ENCODE measurements around the gene FBXL3.

The FBXL3 gene

DNA sequence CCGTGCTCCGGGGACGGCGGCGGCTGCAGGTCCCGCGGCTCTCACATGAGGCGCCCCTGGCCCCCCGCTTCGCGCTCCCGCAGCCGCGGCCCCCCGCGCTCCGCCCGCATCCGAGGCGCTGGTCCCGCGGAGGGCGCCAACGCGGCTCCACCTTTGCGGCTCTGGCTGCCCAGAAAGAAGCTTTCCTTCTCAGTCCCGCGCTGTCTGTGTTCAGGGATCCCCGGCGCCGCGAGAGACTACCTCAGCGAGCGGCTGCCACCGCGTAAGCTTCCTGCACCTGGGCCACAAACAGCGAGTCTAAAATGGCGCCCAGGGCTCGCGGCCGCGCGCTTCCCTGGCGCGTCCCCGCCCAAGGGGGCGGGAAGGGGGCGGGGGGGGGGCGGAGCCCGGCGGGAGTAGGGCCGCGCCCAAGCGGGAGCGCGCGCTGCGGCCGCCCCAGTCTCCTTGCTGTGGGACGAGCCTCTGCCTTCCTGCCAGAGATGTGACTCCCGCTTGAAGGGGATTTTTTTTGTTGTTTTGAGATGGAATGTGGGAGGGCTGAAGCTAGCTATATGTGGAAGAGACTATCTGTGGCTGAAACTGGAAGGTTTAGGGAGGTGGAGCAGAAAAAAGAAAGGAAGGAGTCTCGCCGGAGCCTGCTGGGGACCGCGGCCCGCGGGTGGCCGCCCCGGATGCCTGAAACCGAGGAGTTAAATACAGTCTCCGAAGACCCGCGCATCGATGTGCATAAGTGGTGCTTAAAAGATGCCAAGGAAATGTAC is at the start of gene FBXL3:
FBXL3 (minus strand) TSS at position 299 of the 761 bp plus-strand sequence. CDS start 5,299 bp downstream, outside the sequence.
- peak; percentile 68 for DNase-seq (ENCODE audit: low read depth, low spot score)

DNA sequence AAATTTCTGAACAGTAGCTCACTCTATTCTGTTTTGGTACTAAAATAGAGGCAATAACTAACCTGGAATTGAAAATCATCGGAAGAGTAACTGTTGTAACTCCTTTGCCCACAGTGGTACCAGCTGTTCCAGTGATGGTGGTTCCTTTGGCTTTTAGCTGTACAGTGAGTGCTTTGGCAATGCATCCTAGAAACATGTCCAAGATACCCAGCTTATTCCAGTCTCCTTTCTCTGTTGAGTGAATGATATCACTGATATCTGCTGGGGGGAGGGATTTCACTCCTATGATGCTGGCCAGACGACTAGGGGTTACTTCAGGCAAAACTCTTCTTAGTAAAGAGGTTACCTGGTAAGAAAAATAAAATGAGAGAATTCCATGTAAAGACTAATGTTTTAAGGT is 40.6 kb upstream of the FBXL3 start:
- DNase-seq (ENCODE audit: low read depth, low spot score) = no peak

DNA sequence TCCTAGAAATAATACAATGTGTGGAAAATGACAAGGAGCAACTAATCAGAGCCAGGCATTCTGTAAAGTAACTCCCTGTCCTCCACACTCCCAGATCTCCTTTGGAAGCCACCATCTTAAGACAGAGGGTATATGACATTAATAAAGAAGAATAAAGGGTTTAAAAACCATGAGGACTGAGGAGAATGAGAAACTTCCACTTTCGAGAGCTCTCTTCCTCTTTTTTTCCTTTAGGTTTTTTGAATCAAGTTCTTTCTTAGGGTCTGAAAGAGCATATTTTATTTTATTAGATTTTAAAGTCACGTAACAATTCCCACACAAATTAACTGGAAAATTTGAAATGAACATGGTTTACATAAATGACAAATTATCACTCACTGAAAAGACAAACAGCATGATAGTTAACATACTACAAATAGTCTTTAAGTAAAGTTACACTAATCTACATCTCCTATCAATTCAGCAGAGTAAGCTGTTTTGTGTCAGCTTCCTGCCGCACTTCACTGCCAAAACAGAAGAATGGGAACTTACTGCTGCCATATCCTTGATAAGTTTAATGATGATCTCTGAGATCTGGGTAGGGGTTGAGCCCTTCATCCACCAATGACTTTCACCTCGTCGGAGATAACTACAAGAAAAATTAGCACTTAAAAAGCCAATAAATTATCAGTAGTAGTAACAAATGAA is 38.6 kb upstream of the FBXL3 start:
- DNase-seq (ENCODE audit: low read depth, low spot score) = no peak

GRCh38 chr13:77062097-77062496 is 35.1 kb upstream of the FBXL3 start:
- DNase-seq (ENCODE audit: low read depth, low spot score) = no peak

GRCh38 chr13:77061362-77061761 is 34.4 kb upstream of the FBXL3 start:
- no peak for DNase-seq (ENCODE audit: low read depth, low spot score)

DNA sequence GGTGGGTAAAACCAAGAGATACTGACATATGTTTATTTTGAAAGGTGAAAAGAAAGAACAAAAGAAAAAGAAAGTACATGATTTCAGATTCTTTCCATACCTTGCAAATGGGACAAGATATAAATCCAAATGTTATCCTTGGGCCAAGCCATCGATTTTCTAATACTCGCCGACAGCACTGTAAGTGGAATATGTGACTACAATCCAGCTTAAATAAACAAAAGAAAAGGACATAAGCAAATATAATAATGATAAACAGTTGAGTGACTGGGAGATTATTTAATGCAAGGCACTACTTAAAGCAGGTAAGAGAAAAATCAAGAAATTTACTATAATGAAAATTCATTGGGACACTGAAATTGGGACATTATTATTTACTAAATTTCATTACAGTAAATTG is 29.9 kb upstream of the FBXL3 start:
- DNase-seq (ENCODE audit: low read depth, low spot score) = no peak

- DNase-seq (ENCODE audit: low read depth, low spot score) = no peak
Observed at GRCh38 chr13:77056382-77056781, 29.4 kb upstream of the FBXL3 start.

DNA sequence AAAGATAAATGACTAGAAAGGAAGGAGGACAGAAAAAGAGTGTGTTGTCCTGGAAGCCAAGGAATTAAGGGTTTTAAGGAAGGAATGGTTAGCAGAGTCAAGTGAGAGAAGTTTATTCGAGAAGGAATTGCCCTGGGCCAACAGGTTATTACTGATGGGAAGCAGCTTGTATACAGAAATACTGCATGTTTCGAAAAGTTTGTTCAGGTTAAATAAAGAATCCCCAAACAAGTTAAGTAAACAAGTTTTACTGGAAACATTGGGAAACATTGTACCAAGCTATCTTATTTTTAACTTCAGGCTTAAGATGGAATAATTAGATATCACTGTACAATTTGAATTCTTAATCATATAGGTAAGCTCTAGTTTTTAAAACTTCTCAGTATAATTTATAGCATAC is 28.2 kb upstream of the FBXL3 start:
- DNase-seq (ENCODE audit: low read depth, low spot score) = no peak

- DNase-seq (ENCODE audit: low read depth, low spot score) = no peak
Observed at GRCh38 chr13:77053192-77053591, 26.2 kb upstream of the FBXL3 start.

GRCh38 chr13:77048681-77049080 is 21.7 kb upstream of the FBXL3 start:
- DNase-seq (ENCODE audit: low read depth, low spot score) = no peak

GRCh38 chr13:77047649-77048343 is 20.8 kb upstream of the FBXL3 start:
- DNase-seq (ENCODE audit: low read depth, low spot score) = no peak

DNA sequence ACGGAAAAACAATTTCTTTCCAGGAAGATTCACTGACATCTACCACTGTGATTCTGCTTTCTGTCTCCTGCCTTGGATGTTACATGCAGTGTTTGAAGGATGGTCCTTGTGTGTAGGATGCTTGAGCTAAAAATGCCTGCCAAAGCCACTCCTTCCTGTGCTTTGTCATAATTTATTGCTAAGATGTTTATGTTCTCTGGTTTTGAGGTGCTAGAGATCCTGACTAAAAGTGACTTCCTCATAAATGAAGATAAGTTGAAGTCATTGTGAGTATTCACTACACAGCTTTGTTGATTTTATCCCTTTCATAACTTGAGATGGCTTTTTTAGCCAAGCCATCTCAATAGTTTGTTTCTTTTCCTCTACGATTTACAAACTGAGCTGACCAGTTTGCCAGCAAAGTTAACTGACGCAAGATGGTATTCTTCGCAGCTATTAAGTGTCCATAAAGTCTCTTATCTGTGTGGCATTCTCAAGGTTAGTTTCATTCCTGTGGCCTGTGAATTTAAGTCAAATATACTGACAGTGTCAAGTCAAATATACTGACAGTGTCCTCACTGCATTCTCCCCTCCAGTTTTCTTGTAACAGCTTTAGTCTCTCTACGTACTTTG is 15.7 kb upstream of the FBXL3 start:
- no peak for DNase-seq (ENCODE audit: low read depth, low spot score)

GRCh38 chr13:77040835-77041234 is 13.9 kb upstream of the FBXL3 start:
- no peak for DNase-seq (ENCODE audit: low read depth, low spot score)

- DNase-seq (ENCODE audit: low read depth, low spot score) = no peak
Observed at GRCh38 chr13:77040076-77040475, 13.1 kb upstream of the FBXL3 start.

DNA sequence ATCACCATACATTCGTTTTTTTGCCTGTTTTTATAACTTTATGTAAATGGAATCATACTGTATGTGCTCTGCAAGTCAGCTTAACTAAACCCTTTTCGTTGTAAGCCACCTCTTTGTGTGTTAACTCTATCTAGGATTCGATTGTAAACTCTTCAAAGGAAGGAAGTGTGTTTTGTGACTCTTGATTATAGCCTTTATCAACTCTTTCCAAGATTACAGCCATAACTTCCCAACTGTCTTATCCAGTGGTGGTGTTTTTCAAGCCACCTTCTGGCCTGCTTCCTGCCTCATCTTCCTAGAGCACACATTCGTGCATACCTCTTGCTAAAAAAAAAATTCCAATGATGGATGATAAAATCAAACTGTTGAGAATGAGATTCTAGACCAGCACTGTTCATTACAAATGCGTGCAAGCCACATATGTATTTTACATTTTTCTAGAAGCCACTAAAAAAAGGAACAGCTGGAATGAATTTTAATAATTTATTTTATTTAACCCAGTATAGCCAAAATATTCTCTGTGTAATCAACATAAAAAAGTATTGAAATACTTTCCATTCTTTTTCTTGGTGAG is 12.0 kb upstream of the FBXL3 start:
- no peak for DNase-seq (ENCODE audit: low read depth, low spot score)

DNA sequence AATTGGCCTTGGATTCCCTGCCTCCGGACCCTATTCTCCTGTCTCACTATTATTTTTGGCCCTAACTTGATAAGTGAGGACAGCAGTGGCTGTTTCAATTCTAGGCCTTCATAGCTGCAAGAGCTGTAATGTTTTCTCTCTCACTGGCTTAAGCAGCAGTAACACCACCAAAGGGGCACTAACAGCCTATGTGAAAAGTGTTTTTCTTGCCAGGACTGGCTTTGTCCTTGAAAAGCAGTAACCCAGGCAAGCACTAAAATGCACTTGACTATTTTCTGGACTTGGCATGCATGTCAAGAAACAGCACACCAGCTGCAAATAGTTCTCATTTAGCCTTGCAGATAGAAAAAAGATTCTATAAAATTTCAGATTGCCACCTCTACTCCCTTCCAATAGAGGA is 9.3 kb upstream of the FBXL3 start:
- DNase-seq (ENCODE audit: low read depth, low spot score) = no peak

DNA sequence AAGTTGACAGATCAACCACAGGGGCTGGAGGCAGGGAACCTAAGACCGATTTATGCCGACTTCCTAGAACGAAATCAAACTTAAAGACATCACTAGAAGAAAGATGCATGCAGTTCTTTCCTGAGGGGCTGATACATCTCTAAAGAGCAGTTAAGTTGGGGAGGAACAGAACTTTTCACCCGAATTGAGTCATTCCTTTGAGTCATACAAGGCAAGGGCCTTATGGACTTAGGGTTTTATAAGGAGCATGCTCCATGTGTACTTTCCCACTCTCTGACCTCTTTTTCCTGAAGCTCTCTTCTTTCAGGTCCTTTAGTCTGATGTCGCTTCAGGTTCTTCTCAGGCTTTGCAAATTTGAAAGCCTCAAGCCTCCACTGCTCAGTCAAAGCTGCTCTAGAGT is 7.9 kb upstream of the FBXL3 start:
- no peak for DNase-seq (ENCODE audit: low read depth, low spot score)

DNA sequence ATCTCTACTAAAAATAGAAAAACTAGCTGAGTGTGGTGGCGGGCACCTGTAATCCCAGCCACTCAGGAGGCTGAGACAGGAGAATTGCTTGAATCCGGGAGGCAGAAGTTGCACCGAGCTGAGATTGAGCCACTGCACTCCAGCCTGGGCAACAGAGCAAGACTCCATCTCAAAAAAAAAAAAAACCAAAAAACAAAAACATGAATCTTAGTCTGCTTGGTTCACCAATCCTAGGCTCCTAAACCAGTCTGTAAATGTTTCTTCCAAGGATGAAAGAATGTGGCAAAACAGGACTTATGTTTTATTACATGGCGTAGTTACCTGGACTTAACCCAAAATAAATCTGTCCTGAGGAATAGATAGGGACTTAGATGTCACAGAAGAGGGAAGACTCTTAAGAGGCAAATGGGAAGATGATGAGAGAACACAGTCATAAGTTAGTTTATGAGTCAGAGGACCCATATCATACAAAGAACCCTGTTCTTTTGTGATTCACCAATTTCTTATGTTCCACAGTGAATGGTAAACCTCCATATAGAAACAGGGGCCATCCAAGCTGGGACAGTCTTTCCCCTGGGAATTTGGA is 6.9 kb upstream of the FBXL3 start:
- DNase-seq (ENCODE audit: low read depth, low spot score) = no peak

GRCh38 chr13:77031656-77032243 is 4.8 kb upstream of the FBXL3 start:
- no peak for DNase-seq (ENCODE audit: low read depth, low spot score)

GRCh38 chr13:77029436-77029835 is 2.5 kb upstream of the FBXL3 start:
- no peak for DNase-seq (ENCODE audit: low read depth, low spot score)

DNA sequence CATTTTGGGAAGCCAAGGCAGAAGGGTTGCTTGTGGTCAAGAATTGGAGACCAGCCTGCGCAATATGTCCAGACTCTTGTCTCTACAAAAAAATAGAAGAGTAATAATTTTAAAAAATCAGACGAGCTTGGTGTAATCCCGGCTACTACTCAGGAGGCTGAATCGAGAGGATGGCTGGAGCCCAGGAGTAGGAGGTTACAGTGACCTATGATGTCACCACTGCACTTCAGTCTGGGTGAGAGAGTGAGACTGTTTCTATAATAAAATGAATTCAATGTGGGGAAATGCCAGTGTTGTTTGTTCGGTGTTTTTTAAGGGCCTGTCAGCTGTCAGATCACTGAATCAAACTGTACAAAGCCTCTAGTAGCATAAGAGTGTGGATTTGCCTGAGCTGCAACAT is 1.2 kb upstream of the FBXL3 start:
- DNase-seq (ENCODE audit: low read depth, low spot score) = no peak

Data from activated CD4-positive, CD25-positive, alpha-beta regulatory T cell treated with anti-CD3 and anti-CD28 coated beads, Interleukin-2, amount 50 U/mL, for 16 hours (primary cell).